Astrocyte (in vitro differentiated cells and primary cell): ENCODE measurements around the gene EXD2. TPM values are rescaled to one million over a fixed set of nuclear protein-coding genes. Genes with fewer than 3 reads are reported as not detected.

Experiments used
- DNase-seq: peaks from one replicate; pipeline ENCODE4 v3.0.0-alpha.2; 2010; ENCODE audit warnings: low read depth
- FAIRE-seq: peaks from 2 replicates; lab custom pipeline; 2011; peaks lifted over from hg19 to GRCh38; lab: Jason Lieb, UNC
- H2AFZ ChIP-seq: 2 replicates; pipeline ENCODE4 v1.6.0; 2012; ENCODE audit warnings: low read depth, low read length, inconsistent platforms
- H3K27ac ChIP-seq: 2 replicates; pipeline ENCODE4 v1.5.1; 2011; ENCODE audit warnings: low read depth, low read length, inconsistent platforms
- H3K27me3 ChIP-seq: 2 replicates; pipeline ENCODE4 v1.6.0; 2011; ENCODE audit warnings: low read length, inconsistent platforms; ENCODE audit not compliant: insufficient read depth
- H3K36me3 ChIP-seq: 2 replicates; pipeline ENCODE4 v1.5.1; 2011; ENCODE audit warnings: low read length, inconsistent platforms; ENCODE audit not compliant: insufficient read depth
- H3K4me1 ChIP-seq: 2 replicates; pipeline ENCODE4 v1.5.1; 2011; ENCODE audit warnings: low read length, inconsistent platforms; ENCODE audit not compliant: insufficient read depth
- H3K4me2 ChIP-seq: 2 replicates; pipeline ENCODE4 v1.6.0; 2012; ENCODE audit warnings: low read length, inconsistent platforms
- H3K4me3 ChIP-seq: 2 replicates; pipeline ENCODE4 v1.5.1; 2011; ENCODE audit warnings: low read depth, mild to moderate bottlenecking, low read length, inconsistent platforms; ENCODE audit not compliant: insufficient read depth
- H3K79me2 ChIP-seq: 2 replicates; pipeline ENCODE4 v1.6.0; 2012; ENCODE audit warnings: mild to moderate bottlenecking, low read length, inconsistent platforms; ENCODE audit not compliant: insufficient read depth
- H3K9ac ChIP-seq: 2 replicates; pipeline ENCODE4 v1.6.0; 2012; ENCODE audit warnings: mild to moderate bottlenecking, low read length, inconsistent platforms
- H3K9me3 ChIP-seq: 2 replicates; pipeline ENCODE4 v1.5.1; 2012; ENCODE audit warnings: low read depth, mild to moderate bottlenecking, low read length, inconsistent platforms; ENCODE audit not compliant: insufficient read depth
- H4K20me1 ChIP-seq: 2 replicates; pipeline ENCODE4 v1.6.0; 2012; ENCODE audit warnings: low read length, inconsistent platforms; ENCODE audit not compliant: insufficient read depth
- H3K27ac Mint-ChIP-seq: one replicate; pipeline ENCODE4 v1.8.0; 2021; ENCODE audit warnings: mild to moderate bottlenecking, mixed read lengths; ENCODE audit not compliant: unreplicated experiment
- H3K27me3 Mint-ChIP-seq: one replicate; pipeline ENCODE4 v1.8.0; 2021; ENCODE audit warnings: low read depth, mixed read lengths; ENCODE audit not compliant: unreplicated experiment
- H3K36me3 Mint-ChIP-seq: one replicate; pipeline ENCODE4 v1.8.0; 2021; ENCODE audit warnings: low read depth, mixed read lengths; ENCODE audit not compliant: unreplicated experiment
- H3K4me1 Mint-ChIP-seq: one replicate; pipeline ENCODE4 v1.8.0; 2021; ENCODE audit warnings: low read depth, mixed read lengths; ENCODE audit not compliant: unreplicated experiment
- H3K4me3 Mint-ChIP-seq: one replicate; pipeline ENCODE4 v1.8.0; 2021; ENCODE audit warnings: mild to moderate bottlenecking, moderate library complexity, mixed read lengths; ENCODE audit not compliant: unreplicated experiment
- H3K9me3 Mint-ChIP-seq: one replicate; pipeline ENCODE4 v1.8.0; 2021; ENCODE audit warnings: mild to moderate bottlenecking, mixed read lengths; ENCODE audit not compliant: unreplicated experiment
- CTCF ChIP-seq: IDR thresholded peaks from 2 replicates; pipeline ENCODE4 v1.5.1; 2011; ENCODE audit warnings: low read depth, mild to moderate bottlenecking, inconsistent platforms, low read length, moderate library complexity; ENCODE audit not compliant: insufficient read depth
- EZH2 ChIP-seq: IDR thresholded peaks from 2 replicates; pipeline ENCODE4 v1.6.1; 2012; ENCODE audit warnings: mild to moderate bottlenecking, low read length, inconsistent platforms; ENCODE audit not compliant: insufficient read depth
- total RNA-seq: library from RNA; stranded (reverse); gene quantifications from 2 replicates; pipeline ENCODE4 v1.2.1, GENCODE V29; 2021

EXD2 gene
- total RNA-seq, 1 donor from 2014 or later = 30.7 TPM

GRCh38 chr14:69291396-69291795, 100.1 kb downstream of the EXD2 start:
- Mint-ChIP-seq H3K9me3 (no peaks in the 10 kb centered on the region), H3K4me3 (no peak overlapping the region), H3K36me3 (no peaks in the 10 kb centered on the region), H3K4me1 (peaks cover 6% of the 10 kb centered on the region), H3K27me3 (peaks cover 16% of the 10 kb centered on the region), H3K27ac (no peak overlapping the region)
- no peaks in the 10 kb centered on the region for H3K79me2 ChIP-seq
- peaks cover 2% of the 10 kb centered on the region for H3K27me3 ChIP-seq
- no peak overlapping the region for H3K4me2 ChIP-seq
- TF ChIP-seq CTCF (no peak), EZH2 (no peak)
- H2AFZ ChIP-seq = no peak overlapping the region
- DNase-seq (no peak), FAIRE-seq (no peak)
- H3K4me3 ChIP-seq = no peak overlapping the region
- no peaks in the 10 kb centered on the region for H3K36me3 ChIP-seq
- peaks cover 6% of the 10 kb centered on the region for H3K4me1 ChIP-seq
- H3K27ac ChIP-seq = no peak overlapping the region
- H3K9ac ChIP-seq = no peak overlapping the region
- no peaks in the 10 kb centered on the region for H3K9me3 ChIP-seq
- H4K20me1 ChIP-seq = no peaks in the 10 kb centered on the region

- H3K4me3 ChIP-seq = no peak overlapping the region
- Mint-ChIP-seq H3K4me1 (peaks cover 6% of the 10 kb centered on the region), H3K27me3 (peaks cover 16% of the 10 kb centered on the region), H3K9me3 (no peaks in the 10 kb centered on the region), H3K4me3 (no peak overlapping the region), H3K27ac (no peak overlapping the region), H3K36me3 (no peaks in the 10 kb centered on the region)
- no peaks in the 10 kb centered on the region for H3K9me3 ChIP-seq
- FAIRE-seq (no peak), DNase-seq (no peak)
- no peaks in the 10 kb centered on the region for H3K36me3 ChIP-seq
- H3K27ac ChIP-seq = no peak overlapping the region
- no peak overlapping the region for H3K9ac ChIP-seq
- no peak overlapping the region for H2AFZ ChIP-seq
- H4K20me1 ChIP-seq = no peaks in the 10 kb centered on the region
- no peak overlapping the region for H3K4me2 ChIP-seq
- TF ChIP-seq EZH2 (no peak), CTCF (no peak)
- H3K27me3 ChIP-seq = peaks cover 2% of the 10 kb centered on the region
- H3K79me2 ChIP-seq = no peaks in the 10 kb centered on the region
- peaks cover 6% of the 10 kb centered on the region for H3K4me1 ChIP-seq
Observed at GRCh38 chr14:69291891-69292561, 100.7 kb downstream of the EXD2 start.

Other genes with a start within 250 kb of the EXD2 start
- gene ACTN1, start 212.2 kb upstream of the EXD2 start, total RNA-seq = 1,163 and 1,186 TPM in 2 replicates
- 54.5 and 54.6 TPM in 2 replicates for gene DCAF5, start 38.4 kb upstream of the EXD2 start, total RNA-seq
- 6.2 and 6.3 TPM in 2 replicates for gene GALNT16, start 68.7 kb downstream of the EXD2 start, total RNA-seq
- gene ERH, start 206.8 kb downstream of the EXD2 start, total RNA-seq = 233 and 255 TPM in 2 replicates
- gene SLC39A9, start 207.2 kb downstream of the EXD2 start, total RNA-seq = 69.5 and 79.1 TPM in 2 replicates